NCI-H226 (cell line): ENCODE measurements around the gene ASPG.

Experiments used
- DNase-seq: peaks from one replicate; pipeline ENCODE4 v3.0.0-alpha.2; 2015

ASPG gene

DNA sequence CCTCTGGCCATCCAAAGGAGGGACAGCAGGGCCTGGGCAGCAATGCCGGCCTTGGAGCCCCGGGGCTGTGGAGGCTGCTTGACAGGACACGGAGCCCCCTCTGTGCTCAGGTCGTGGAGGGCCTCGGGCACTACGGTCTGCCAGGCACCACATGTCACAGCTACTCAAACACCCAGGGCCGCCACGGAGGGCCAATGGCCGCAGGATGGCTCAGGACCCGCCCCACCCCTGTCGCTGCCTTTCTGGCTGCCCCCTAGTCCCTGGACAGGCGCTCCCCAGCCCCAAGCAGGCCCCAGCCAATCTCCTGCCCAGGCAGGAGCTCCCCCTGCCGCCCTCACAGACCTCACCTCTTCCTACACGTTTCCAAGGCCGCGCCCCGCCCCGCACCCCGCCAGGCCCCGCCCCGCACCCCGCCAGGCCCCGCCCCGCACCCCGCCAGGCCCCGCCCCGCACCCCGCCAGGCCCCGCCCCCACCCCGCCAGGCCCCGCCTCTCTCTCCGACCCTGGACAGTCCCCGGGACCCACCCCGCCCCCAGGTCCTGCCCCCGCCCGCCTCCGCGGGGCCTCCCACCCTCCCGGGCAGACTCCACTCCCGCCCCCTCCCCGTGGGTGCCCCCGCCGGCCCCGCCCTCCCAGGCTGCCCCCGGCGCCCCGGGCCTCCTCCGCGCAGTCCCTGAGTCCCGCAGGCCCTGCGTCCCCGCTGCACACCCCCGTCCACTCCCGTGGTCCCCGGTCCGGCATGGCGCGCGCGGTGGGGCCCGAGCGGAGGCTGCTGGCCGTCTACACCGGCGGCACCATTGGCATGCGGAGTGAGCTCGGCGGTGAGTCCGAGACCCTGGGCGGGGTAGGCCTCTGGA is at the start of gene ASPG:
ASPG (plus strand) TSS at position 669 of the 857 bp plus-strand sequence; CDS start at position 740, 71 bp downstream.
- DNase-seq, result no peak

DNA sequence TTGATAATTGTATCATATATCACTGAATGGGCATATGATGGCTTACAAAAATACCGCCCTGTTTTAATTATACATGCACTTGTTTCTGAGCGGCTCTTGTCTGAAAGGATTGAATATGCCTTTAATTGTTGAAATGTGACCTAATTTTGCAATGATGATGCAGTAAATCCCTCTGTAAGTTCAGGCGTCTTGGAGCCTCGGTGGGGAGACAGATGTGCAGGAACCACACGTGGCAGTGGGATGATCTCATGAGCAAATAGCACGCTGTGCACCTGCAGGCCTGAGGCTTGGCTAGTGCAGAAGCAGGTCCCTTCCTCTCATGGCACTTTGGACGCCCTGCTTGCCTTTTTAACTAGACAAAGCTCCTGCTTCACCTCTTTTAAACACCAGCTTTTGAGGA is 49.3 kb upstream of the ASPG start:
- DNase-seq, result no peak

DNA sequence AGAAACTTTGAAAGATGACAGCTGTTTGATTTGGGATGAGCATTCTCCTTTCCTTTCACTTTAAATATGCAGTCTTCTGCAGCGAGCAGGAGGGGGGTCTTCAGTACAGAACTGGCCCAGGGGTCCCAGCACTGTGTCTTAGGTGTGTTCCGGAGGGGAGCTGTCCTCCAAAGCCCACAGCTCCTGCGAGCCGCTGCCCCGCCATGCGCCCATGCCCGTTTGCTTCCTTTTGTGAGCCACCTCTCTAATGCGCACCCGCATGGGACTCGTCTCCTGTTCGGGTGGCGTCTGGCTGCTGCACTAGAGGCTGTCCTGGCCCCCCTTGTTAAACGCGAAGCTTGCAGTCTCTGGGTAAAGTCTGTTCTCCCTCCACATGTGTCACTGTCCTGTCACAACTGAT is 48.4 kb upstream of the ASPG start:
- no peak for DNase-seq

DNA sequence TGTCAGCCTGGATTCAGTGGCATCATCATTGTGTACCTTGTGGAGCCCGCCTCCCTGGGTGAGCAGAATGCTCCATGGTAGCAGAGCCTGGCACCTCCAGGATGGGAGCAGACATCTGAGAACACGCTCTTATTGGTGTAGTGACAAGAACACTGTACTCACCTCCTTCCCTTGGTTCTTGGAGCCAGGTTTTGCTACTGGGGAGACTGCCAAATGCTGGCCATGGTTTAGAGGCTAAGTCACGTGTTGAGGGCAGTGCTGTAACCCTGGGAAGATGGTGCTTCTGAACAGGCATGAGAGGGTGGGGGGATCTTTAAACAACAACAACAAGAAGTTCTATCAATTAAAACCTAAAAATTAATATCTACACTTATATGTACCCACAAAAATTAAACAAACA is 47.6 kb upstream of the ASPG start:
- DNase-seq, result no peak

DNA sequence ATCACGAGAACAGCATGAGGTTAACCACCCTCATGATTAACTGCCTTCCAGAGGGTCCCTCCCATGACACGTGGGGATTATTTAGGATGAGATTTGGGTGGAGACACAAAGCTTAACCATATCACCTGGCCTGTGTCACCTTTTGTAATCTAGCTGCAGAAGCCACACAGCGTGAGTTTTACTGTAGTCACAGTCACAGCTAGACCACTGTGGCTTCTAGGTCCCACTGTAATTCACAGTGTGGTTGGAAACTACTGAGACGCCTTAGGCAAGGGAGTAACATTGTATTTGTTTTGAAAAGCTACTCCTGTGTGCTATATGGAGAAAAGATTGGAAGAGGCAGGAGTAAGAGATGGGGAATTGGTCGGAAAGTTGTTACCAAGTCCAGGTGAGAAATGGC is 46.3 kb upstream of the ASPG start:
- DNase-seq, result no peak

DNA sequence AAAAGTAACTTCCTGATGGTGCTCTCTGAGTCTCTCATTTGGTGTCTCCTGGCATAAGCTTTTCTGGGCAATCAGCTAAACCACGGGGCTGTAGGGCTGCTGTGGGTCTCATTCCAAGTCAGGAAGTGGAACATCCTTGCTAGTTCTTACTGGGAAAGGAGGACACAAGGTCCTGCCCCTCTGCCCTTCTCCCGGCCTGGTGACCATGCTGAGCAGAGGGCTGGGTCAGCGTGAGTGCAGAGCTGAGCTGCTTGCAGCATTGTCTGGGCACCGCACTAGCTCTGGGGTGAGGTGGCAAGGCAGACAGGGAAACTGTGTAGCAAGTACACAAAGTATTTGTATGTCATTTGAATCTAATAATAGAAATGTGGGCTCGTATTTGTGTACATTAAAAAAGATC is 45.0 kb upstream of the ASPG start:
- no peak for DNase-seq

DNA sequence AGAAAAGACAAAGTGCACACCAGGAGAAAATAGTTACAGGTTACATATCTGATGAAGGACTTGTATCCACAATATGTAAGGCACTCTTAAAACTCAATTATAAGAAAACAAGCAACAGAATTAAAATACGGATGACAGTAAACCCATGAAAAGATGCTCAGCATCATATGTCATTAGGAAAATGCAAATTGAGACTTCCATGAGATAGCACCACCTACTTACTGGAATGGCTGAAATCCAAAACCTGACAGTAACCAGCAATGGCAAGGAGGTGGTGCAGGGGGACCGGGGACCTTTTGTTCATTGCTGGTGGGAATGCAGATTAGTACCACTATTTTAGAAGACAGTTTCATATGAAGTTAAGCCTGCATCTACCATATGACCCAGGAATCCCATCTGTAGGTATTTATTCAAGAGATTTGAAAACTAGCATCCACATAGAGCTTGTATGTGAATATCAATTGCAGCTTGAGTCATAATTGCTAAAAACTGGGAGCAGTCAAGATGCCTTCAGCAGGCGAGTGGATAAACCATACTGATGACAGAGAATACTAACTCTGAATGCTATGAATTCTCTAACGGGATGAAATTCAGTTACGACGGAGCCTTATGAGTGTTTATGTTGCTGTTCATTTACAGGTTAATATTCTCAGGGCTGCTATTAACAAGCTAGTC is 43.9 kb upstream of the ASPG start:
- no peak for DNase-seq

DNA sequence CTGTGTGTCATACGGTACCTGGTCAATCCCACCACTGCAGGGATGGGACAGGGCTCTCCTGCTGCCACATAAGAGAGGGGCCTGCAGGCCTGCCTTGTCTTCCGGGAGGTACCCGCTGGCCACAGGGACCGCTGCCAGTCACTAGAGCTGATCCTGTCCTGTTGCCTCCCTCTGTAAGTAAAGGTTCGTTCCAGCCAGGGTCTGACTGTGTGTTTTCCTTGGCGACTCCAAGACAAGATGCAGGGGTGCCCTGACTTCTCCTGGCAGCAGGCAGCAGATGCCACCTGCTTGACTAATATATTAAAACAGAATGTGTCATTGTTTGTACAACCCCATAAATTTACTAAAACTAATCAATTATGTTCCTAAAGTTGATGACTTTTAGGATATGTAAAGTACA is 41.5 kb upstream of the ASPG start:
- DNase-seq, result no peak

DNA sequence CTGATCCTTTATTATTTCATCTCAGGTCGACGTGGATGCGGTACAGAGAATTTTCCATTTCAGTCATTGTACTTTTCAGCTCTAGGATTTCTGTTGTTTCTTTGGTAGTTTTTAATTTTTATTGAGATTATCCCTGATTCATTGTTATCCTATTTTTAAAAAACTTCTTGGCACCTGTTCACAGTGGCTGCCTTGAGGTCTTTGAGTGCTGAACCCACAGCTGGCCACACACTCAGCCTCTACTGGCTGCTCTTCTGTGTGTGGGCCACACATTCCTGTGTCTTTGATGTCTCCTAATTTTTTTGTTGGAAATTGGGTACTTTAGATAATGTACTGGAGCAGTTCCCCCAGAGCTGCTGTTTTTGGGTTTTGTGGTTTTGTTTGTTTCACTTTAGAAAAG is 37.7 kb upstream of the ASPG start:
- no peak for DNase-seq

DNA sequence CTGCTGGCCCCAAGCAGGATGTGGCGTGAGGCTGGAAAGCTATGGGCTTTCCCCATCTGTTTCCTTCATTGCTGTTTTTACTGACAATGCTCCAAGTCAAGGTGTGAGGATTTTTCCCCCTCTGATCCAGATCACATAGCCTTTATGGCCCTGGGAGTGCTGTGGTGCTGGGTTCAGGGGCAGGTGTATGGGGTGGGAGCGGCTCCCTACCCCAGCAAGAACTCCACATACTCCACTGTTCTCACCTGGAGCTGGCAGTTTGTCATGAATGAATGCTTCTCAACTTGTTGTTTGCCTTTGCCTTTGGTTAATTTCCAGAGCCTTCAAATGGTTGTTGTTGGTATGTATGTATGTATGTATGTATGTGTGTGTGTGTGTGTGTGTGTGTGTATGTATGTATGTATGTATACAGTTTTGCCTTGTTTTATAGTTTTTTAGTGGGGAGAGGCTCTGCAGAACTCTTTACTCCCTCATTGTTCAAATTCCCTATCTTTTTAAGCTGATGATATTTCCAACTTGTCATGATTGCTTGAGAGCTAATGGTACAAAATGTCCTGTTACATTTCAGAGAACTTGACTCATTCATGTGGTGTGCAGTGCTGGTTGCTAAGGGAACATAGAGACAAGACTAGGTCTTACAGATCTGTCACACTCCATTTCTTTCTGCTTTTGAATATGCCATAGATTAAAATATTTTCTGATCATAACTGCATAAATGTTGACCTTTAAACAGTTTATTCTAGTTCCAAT is 36.6 kb upstream of the ASPG start:
- DNase-seq, result no peak

DNA sequence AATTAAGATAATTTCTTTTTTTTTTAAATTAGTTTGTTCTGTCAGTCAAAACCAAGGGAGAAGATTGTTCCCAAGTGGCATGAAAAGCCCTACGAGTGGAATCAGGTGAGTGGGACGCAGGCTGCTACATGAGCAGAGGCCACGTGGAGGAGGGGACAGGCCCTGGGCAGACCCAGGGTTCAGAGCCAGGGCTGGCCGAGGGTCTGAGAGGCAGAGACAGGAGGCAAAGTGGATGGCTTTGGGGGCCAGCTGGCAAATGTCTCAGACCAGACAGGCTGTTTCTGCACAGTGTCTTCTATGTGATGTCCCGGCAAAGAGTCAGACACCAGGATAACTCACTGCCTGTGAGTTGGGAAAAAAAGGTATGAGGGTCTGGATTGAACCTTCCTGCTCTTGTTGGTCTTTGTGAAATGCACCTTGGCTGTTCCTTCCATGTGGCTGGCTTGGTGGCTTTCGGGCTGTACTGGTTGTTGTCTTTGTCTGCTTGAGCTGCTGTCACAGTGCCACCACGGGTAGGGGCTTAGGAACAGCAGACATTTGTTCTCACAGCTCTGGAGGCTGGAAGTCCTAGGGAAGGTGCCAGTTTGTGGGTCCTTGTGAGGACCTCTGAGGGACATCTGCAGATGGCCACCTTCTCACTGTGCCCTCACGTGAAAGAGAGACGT is 35.8 kb upstream of the ASPG start:
- DNase-seq, result no peak

DNA sequence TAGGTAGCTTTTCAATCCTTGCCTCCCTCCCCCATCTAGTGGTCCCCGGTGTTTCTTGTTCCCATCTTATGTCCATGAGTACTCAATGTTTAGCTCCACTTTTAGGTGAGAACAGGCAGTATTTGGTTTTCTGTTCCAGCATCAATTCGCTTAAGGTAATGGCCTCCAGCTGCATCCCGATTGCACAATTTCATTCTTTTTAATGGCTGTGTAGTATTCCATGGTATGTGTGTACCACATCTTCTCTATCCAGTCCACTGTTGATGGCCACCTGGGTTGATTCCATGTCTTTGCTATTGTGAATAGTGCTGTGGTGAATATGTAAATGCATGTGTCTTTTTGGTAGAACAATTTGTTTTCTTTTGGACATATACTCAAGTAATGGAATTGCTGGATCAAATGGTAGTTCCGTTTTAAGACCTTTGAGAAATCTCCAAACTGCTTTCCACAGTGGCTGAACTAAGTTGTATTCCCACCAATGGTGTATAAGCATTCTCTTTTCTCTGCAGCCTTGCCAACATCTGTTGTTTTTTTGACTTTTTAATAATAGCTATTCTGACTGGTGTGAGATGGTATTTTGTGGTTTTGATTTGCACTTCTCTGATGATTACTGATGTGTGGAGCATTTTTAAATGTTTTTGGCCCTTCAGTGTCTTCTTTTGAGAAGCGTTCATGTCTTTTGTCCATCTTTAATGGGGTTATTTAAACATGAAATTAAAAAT is 34.2 kb upstream of the ASPG start:
- DNase-seq, result no peak

DNA sequence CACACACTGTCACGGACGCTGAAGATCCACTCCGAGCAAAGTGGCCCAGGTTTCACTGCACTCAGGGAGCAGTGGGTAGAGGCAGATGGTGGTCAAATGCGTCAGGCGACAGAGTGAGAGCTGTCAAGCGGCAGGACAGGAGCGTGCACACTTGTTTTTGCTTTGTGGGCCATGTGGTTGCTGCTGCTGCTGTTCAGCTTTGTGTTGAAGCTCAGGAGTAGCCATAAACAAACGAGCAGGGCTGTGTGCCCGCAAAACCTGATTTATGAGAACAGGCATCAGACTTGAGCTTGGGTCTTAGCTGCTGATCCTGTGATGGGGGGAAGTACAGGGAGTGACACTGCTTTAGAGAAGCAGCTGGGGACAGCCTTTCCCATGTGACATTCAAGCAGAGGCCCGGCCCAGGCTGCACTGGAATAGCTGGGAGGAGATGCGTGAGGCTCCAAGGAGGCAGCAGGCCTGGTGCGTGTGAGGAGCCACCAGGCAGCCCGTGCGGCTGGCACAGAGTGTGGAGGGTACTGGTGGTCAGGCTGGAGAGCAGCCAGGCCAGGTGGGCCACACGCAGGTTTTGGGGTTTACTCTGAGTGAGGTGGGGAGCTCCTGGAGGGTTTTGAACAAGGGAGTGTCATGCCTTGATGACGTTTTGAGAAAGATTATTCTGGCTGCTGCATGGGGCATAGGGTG is 31.1 kb upstream of the ASPG start:
- DNase-seq, result no peak

DNA sequence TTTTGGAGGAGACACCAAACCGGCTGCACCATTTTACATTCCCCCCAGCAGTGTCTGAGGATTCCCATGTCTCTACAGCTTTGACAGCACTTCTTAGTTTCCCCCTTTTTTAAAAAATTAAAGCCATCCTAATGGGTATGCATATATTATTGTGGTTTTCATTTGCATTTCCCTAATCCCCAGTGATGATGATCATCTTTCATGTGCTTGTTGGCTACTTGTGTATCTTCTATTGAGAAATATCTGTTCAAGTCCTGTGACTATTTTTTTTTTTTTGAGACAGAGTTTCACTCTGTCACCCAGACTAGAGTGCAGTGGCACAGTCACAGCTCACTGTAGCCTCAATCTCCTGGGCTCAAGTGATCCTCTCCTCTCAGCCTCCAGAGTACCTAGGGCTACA is 23.2 kb upstream of the ASPG start:
- DNase-seq, result no peak

DNA sequence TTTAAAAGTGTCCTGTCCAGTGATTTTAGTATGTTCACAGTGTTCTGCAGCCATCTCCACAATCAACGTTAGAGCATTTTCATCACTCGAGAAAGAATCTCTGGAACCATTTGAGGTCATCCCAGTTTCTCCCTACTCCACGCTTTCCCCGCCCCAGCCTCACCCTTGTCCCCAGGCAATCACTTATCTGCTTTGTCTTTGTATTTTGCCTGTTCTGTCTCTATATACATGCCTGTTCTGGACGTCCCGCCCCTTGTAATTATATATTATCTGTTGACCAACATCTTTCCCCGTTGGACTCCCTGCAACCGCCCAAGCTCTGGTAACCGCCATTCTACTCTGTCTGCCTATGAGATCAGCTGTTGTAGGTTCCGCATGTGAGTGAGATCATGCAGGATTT is 21.5 kb upstream of the ASPG start:
- no peak for DNase-seq

DNA sequence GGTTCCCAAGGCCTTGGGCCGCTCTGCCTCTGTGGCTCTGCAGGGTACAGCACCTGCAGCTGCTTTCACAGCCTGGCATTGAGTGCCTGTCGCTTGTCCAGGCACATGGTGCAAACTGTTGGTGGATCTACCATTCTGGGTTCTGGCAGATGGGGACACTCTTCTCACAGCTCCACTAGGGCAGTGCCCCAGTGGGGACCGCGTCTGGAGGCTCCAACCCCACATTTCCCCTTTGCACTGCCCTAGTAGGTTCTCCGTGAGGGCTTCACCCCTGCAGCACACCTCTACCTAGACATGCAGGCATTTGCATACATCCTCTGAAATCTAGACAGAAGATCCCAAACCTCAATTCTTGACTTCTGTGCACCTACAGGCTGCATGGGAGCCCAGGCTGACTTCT is 19.2 kb upstream of the ASPG start:
- no peak for DNase-seq

DNA sequence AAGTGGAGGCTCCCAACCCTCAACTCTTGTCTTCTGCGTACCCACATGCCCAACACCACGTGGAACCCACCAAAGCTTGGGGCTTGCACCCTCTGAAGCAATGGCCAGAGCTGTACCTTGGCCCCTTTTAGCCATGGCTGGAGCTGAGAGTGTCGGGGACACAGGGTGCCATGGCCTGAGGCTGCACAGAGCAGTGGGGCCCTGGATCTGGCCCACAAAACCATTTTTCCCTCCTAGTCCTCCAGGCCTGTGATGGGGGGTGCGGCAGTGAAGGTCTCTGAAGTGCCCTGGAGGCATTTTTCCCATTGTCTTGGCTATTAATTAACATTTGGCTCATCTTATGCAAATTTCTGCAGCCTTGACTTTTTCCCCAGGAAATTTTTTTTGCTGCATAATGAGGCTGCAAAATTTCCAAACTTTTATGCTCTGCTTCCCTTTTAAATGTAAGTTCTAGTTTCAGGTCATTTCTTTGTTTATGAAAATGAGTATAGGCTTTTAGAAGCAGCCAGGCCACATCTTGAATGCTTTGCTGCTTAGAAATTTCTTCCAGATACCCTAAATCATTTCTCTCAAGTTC is 18.7 kb upstream of the ASPG start:
- DNase-seq, result no peak

DNA sequence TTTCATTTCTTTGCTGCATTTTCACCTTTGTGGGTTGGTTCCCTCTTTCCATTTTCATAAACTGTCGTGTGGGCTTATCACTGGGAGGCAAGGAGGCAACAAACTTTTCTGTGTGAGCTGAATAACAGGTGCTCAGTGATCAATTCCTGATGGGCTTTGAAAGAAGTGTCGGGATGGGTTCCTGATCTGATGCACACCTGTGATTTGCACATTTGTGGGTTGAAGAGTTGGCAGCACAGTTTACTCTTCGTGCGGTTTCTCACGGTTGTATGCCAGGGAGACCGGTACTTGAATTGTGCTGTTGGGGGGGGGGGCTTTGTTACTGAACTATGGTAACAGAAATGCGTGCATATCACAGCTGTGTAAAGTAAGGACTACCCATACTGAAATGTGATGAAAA is 16.0 kb upstream of the ASPG start:
- DNase-seq, result no peak

DNA sequence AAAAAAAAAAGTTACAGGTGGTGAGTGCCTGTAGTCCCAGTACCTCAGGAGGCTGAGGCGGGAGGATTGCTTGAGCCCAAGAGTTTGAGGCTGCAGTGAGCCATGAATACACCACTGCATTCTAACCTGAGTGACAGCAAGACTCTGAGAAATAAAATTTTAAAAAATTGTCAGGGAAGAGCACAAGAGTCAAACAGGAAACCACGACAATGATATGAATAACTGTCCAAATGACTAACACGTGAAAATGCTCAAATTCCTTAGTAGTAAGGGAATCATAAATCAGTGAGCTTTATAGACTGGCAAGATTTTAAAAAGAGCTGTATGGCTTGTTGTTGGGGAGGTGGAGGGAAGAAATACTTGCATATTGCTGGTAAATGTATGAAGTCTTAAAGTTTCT is 12.9 kb upstream of the ASPG start:
- DNase-seq, result no peak

DNA sequence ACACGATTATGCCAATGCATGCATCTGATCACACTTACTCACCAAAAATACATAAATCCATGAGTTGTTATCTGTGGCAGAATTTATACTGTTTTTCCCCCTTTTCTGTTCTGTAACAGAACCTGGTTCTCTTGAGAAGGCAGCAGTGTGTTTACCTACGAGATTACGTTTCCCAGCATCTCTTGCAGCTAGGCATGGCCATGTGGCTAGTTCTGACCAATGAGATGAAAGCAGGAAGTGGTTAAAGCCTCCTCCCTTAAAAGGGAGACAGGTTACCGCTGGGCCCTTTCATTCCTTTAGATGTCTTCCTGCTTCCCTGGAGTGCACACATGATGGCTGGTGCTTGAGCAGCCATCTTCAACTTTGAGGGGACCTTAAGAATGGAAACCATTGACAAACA is 11.7 kb upstream of the ASPG start:
- DNase-seq, result no peak

DNA sequence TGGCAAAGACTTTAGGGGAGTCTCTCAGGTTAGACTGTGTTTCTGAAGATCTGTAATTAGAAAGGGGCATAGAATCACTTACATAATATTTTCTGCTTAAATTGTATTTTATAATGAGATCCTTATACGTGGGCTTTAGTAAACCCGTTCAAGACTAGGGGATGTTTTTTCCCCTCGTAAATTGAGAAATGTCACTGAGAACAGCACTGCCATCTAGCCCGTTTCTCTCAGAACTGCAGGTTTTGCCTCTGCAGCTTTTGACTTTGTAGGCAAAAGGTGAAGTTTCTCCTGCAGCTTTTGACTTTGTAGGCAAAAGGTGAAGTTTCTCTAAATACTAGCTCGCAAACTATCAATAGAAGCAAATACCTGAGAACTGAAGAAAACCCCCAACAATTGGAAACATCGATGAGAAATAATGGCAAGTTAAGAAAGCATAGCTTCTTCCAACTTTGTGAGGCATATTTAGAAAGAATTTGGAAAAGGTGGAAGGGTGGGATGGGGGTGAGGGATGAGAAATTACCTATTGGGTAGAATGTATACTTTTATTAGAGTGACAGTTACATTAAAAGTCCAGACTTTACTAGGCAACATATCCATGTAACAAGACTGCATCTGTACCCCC is 9.9 kb upstream of the ASPG start:
- DNase-seq, result no peak
